HG03064 (cell line): ENCODE data around the gene DDB1.

Experiments used
- ATAC-seq: cut with Tn5 transposase; IDR thresholded peaks from one replicate; pipeline ENCODE4 v1.9.1; 2021; ENCODE audit warnings: low read depth; ENCODE audit not compliant: unreplicated experiment

DDB1 gene

GRCh38 chr11:61332797-61333549, at the start of gene DDB1, which contains the start of gene TKFC:
TSS of gene DDB1 (minus strand) at chr11:61333105. CDS start at chr11:61332968, 137 bp downstream.
TSS of gene TKFC (plus strand) at chr11:61333228. CDS start at chr11:61334729, 1,501 bp downstream.
- ATAC-seq = peak; percentile 85

GRCh38 chr11:61380884-61381283, 48.0 kb upstream of the DDB1 start:
- ATAC-seq = no peak

GRCh38 chr11:61378713-61379313, 45.9 kb upstream of the DDB1 start:
- ATAC-seq = no peak

- ATAC-seq = no peak
Observed at GRCh38 chr11:61377461-61378160, 44.7 kb upstream of the DDB1 start.

- ATAC-seq = no peak
Observed at GRCh38 chr11:61375761-61376108, 42.8 kb upstream of the DDB1 start.

GRCh38 chr11:61372659-61373420, 39.9 kb upstream of the DDB1 start:
- no peak for ATAC-seq

GRCh38 chr11:61370349-61371005, 37.6 kb upstream of the DDB1 start:
- no peak for ATAC-seq

GRCh38 chr11:61369372-61370348, 36.8 kb upstream of the DDB1 start:
- no peak for ATAC-seq

GRCh38 chr11:61368646-61369045, 35.7 kb upstream of the DDB1 start:
- no peak for ATAC-seq

GRCh38 chr11:61367406-61367805, 34.5 kb upstream of the DDB1 start:
- no peak for ATAC-seq

- no peak for ATAC-seq
Observed at GRCh38 chr11:61364012-61364675, 31.2 kb upstream of the DDB1 start.

GRCh38 chr11:61362542-61362875, 29.6 kb upstream of the DDB1 start:
- no peak for ATAC-seq

GRCh38 chr11:61361741-61362541, 29.0 kb upstream of the DDB1 start, which contains the start of the genes CYB561A3 and TMEM138:
TSS of gene CYB561A3 (minus strand) at chr11:61361882. CDS start at chr11:61356713, 5,169 bp downstream.
TSS of gene TMEM138 (plus strand) at chr11:61362374. CDS start at chr11:61364391, 2,017 bp downstream.
- ATAC-seq = peak; percentile 83

GRCh38 chr11:61361237-61361740, 28.4 kb upstream of the DDB1 start:
- no peak for ATAC-seq

- ATAC-seq = no peak
Observed at GRCh38 chr11:61359516-61359915, 26.6 kb upstream of the DDB1 start.

GRCh38 chr11:61358566-61358965, 25.7 kb upstream of the DDB1 start:
- ATAC-seq = no peak

- ATAC-seq = no peak
Observed at GRCh38 chr11:61357894-61358239, 25.0 kb upstream of the DDB1 start.
